H1 (cell line): Measurements from ENCODE around the gene TNC.

Source experiments
- CBX5 ChIP-seq: fragments of 300-800, 300-1000 bp; sonication (generic); IDR thresholded peaks from 2 replicates; pipeline ENCODE4 v1.7.1; 2016; ENCODE audit warnings: antibody characterized with exemption, low read length, low read depth
- JUN ChIP-seq: IDR thresholded peaks from 2 replicates; pipeline ENCODE4 v1.6.1; 2011; ENCODE audit warnings: low read depth, mild to moderate bottlenecking, improper control_type of control experiment, low read length
- NANOG ChIP-seq: IDR thresholded peaks from 2 replicates; pipeline ENCODE4 v1.6.1; 2011; ENCODE audit warnings: low read length, low read depth, mild to moderate bottlenecking, inconsistent platforms; ENCODE audit not compliant: insufficient read depth, poor library complexity, severe bottlenecking
- POLR2A ChIP-seq, 2 experiments: IDR thresholded peaks; 1 replicate in 1 of 2; 2 replicates in 1 of 2; pipeline ENCODE4 v1.6.1; 2011; ENCODE audit warnings: low read depth in 2 of 2, low read length in 2 of 2, mild to moderate bottlenecking in 2 of 2; ENCODE audit errors: control extremely low read depth in 1 of 2
- SIRT6 ChIP-seq: IDR thresholded peaks from one replicate; pipeline ENCODE4 v1.7.1; 2012; ENCODE audit warnings: low read length, inconsistent platforms
- SUZ12 ChIP-seq: fragments of 200-600 bp; sonication (generic); IDR thresholded peaks from 2 replicates; pipeline ENCODE4 v1.6.1; 2012; ENCODE audit warnings: mild to moderate bottlenecking, inconsistent platforms, low read length, moderate library complexity, mixed read lengths
- TF ChIP-seq, protein P1 (sequence below), 3 experiments: IDR thresholded peaks; 1 replicate in 2 of 3; 2 replicates in 1 of 3; pipeline versions ENCODE4 v1.5.1 to v1.6.1; 2011; ENCODE audit warnings: low read length in 3 of 3, mild to moderate bottlenecking in 3 of 3, inconsistent platforms in 2 of 3, low read depth in 1 of 3, moderate library complexity in 1 of 3; ENCODE audit not compliant: insufficient read depth in 1 of 3; ENCODE audit errors: control extremely low read depth in 1 of 3

DNA sequence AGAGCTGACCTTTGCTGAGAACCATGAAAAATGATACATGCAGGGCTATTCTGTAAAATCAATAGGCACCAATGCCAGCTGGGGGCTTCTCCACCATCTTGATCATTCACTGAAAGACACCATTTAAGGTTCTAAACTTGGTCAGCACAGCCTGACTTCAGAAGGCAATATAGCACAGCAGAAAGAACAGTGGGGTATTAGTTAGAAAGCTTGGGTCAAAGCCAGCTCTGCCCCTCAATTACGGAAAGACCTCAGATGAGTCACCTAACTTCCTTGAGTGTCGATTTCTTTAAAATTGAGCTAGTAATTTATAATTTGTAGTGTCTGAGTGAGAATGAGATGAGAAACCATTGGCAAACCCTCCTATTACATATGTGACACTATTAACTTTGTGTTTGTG, 3.4 kb downstream of the TNC start:
- TF ChIP-seq CBX5 (no peak), POLR2A (IDR thresholded peaks at IDR 0.05; ENCODE audit: control extremely low read depth in 1 of 2, low read depth in 2 of 2, low read length in 2 of 2) (no peak), NANOG (no peak), SUZ12 (no peak), JUN (no peak), SIRT6 (no peak)
- TF ChIP-seq, protein P1, sequence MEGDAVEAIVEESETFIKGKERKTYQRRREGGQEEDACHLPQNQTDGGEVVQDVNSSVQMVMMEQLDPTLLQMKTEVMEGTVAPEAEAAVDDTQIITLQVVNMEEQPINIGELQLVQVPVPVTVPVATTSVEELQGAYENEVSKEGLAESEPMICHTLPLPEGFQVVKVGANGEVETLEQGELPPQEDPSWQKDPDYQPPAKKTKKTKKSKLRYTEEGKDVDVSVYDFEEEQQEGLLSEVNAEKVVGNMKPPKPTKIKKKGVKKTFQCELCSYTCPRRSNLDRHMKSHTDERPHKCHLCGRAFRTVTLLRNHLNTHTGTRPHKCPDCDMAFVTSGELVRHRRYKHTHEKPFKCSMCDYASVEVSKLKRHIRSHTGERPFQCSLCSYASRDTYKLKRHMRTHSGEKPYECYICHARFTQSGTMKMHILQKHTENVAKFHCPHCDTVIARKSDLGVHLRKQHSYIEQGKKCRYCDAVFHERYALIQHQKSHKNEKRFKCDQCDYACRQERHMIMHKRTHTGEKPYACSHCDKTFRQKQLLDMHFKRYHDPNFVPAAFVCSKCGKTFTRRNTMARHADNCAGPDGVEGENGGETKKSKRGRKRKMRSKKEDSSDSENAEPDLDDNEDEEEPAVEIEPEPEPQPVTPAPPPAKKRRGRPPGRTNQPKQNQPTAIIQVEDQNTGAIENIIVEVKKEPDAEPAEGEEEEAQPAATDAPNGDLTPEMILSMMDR (IDR thresholded peaks at IDR 0.05; ENCODE audit: control extremely low read depth in 1 of 3, insufficient read depth in 1 of 3, low read depth in 1 of 3, low read length in 3 of 3): no peak
